HG03045 (cell line): Measurements from ENCODE around the gene MYL5.
"Not testable (repeated sequence)": the region's sequence is repeated elsewhere in the genome, so short reads cannot be mapped to it uniquely, and the experiment has no call there.

Experiments
- ATAC-seq: cut with Tn5 transposase; IDR thresholded peaks from one replicate; pipeline ENCODE4 v1.9.1; 2021; ENCODE audit warnings: mild to moderate bottlenecking, moderate library complexity; ENCODE audit not compliant: unreplicated experiment

MYL5 gene

DNA sequence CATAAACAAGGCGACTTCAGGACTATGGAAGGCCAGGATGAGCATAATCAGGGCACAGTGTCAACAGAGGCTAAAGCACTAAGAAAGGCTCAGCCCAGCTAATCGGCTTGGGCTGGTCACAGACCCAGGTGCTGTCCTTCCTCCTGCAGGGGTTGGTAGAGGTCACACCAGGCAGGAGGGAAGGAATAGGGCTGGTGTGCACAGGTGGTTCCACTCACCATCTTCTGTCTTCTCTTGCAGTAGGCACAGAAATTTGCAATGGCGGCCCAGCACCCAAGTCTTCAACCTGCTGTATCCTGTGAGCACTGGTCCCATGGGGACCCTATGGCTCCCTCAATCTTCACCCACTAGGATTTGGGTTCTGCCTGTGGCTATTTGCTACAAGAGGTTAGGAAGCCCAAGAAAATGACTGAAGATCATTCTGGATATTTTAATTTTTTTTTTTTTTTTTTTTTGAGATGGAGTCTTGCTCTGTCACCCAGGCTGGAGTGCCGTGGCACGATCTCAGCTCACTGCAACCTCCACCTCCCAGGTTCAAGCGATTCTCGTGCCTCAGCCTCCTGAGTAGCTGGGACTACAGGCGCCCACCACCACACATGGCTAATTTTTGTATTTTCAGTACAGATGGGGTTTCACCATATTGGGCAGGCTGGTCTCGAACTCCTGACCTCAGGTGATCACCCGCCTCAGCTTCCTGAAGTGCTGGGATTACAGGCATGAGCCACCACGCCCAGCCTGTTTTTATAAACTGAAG is 4.4 kb upstream of the MYL5 start:
- not testable (repeated sequence) for ATAC-seq

DNA sequence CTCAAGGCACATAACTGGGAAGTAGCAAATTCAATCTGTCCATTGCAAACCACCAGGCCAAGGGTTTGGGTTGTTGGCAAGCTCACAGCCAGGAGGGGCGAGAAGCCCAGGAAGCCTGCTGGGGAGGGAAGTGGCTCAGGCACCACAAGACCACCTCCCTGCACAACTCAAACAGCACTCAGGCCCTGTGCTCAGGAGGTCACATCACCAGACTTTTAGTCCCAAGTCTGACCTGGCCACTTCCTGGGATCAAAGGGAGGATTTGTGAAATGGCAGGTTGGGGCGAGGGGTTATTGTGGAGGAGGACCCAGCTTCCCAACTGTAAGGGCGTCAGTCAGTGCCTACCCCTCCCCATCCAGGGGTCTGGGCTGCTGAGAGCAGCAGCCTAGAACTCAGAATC is 2.6 kb upstream of the MYL5 start:
- no peak for ATAC-seq

DNA sequence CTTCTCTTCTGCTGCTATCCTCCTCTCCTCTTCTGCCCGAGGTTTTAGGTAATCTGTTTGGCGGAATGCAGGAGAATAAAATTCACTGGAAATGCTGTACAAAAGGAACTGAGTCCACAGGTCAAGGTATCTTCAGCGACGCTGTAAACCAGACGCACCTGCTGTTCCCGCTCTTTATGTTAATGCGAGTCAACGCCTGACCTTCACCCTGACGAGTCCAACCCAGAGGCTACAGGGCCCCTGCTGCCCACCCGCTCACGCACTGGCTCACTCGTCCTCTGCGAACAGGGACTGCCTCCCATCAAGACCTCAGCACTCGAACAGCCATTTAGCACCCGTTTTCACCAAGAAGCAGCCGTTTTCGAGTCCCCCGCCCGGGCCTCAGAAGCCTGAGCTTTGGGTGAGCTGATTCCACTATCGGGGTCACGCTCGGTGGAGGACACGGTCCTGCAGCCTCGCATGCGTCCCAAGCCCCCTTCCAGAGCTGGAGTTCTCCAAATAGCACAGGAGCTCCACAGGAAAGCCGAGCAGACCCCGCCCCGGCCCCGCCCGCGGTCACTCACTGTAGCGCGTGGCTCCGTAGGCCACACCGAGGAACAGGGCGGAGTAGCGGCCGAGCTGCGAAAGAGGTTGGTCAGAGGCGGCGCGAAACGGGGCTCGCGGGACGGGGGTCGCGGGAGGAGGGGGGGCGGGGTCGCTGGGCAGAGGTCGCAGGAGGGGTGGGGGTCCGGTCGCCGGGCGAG is 822 bp upstream of the MYL5 start:
- no peak for ATAC-seq

DNA sequence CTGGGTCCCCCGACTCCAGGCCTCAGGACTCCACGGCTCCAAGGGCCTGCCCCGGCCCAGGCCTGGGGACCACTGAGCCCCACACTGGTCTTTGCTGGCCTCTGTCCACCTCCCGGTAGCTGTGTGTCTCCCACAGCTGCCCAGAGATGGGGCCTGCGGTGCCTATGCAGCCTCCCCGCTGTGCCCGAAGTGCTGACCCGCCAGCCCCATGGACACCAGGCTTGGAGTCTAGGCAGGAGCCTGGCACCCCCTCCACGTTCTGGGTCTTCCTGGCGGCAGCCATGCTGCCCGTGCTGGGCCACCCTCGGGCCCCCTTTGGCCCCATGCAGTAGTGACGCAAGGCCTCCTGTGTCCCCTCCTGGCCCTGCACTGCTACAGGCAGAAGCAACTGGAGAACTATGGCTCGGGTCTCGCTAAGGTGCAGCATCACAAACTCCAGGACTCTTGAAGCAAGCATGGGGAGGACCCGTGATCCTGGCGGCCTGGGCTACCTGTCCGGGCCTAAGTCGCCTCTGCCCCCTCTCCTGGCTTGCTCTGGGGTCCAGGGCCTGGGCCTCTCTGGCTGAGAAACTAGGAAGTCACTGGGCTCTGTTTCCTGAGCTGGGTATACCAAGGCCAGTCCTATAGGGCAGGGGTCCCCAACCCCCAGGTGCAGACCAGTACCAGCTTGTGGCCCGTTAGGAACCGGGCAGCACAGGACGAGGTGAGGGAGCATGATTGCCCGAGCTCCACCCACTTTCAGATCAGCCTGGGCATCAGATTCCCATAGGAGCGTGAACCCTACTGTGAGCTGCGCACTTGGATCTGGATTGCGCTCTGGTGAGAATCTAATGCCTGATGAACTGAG is 917 bp downstream of the MYL5 start:
- ATAC-seq, result peak; percentile 9

DNA sequence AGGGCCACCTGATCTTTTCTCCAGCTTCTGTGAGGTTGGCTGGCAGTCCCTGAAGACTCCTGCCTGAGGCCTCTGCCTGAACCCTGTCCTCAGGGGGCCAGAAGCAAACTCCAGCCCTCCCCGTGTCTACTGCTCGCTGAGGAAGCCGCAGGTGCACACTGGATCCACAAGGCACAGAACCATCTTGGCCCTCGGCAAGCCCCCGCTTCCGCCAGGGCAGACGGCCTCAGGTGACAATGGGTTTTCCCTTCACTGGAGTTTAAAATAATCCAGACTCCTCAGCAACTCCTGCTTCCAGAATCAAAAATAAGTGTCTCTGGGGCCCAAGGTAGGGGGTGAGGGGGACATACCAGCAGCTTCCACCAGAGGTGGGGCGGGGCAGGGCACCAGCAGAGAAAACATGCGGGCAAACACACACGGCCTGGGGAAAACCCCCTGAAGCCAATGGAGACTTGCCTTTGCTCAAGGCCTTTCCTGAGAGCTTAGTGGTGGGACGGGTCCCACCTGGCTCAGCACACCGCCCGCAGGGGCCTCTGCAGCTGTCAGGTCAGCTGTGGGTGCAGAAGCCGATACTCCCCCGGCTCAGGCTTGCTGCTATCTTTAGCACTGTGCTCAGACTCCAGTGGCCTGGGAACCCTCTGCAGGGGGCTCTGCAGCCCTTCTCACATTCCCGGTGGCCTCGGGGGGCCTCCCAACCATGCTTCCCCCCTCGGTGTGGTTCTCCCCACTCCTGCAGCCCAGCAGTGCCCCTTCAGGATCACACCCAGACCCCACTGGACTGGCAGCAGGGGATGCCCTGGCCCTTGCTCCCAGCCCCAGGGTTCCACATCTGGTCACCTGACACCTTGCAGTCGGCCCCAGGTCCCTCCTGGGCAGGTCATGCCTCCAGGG is 1.9 kb downstream of the MYL5 start:
- peak; percentile 30 for ATAC-seq

DNA sequence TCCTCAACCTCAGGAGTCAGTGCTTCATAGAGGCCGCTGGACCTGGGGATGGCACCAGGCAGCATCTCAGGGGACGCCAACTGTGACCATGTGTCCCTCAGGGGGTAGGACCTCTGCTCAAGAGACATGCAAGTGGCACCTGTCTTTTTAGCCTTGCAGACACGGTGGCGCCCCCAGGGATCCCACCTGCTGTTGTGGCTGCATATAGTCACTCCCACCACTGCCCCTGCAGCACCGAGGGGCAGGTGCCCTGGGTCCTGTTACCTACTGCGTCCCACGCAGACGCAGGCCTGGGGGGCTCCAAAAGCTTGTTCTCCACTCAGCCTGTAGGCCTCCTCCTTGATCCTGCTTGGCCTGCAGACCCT is 2.5 kb downstream of the MYL5 start:
- no peak for ATAC-seq

- no peak for ATAC-seq
These were observed 3.3 kb downstream of the MYL5 start for GRCh38 chr4:677431-678293.

DNA sequence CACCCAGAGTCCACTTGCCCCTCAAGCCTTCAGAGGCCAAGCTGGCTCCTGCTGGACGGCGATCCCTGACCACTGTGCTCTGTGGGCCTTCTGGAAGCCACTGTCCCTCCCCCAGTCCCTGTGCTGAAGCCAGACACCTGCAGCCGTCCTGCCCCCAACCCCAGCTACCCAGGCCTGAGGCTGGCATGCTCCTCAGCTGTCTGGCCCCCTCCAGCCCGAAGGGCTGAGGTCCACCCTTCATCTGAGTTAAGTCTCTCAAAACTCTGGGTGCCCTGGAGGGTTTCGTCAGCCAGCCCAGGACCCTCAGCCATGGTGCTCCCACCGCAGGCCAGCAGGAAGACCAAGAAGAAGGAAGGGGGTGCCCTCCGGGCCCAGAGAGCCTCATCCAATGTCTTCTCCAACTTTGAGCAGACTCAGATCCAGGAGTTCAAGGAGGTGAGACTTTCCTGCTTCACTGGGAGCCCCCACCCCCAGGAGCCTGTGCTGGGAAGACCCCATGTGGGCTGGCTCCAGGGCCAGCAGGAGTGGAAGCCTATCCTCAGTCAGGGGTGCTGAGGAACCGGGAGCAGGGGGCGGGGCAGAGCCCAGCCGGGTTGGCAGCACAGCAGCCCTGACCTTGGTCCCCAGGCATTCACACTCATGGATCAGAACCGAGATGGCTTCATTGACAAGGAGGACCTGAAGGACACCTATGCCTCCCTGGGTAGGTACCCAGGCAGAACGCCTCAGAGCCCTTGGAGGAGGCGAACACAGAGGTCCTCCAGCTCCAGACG is 4.2 kb downstream of the MYL5 start:
- no peak for ATAC-seq

- ATAC-seq, result no peak
These were observed 4.8 kb downstream of the MYL5 start for GRCh38 chr4:679104-679481.

- no peak for ATAC-seq
These were observed 5.3 kb downstream of the MYL5 start for GRCh38 chr4:679629-680028.

- ATAC-seq, result no peak
These were observed 5.7 kb downstream of the MYL5 start for GRCh38 chr4:680091-680490.

DNA sequence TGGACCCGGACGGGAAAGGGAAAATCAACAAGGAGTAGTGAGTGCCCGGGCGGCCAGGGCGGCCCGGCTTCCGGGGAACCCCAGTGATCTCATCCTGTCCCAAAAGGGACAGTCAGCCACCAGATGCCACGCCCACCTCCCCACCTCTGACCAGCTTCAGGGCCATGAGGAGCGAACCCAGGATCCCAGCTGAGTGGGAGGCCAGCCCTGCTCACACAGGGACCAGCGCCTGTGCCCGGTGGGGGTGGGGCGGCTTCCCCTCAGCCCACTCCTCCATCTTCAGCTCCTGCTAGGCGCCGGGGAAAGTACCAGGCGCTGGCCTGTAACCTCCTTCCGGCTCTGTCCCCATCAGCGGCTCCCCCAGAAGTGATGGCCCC is 6.2 kb downstream of the MYL5 start:
- ATAC-seq, result no peak

DNA sequence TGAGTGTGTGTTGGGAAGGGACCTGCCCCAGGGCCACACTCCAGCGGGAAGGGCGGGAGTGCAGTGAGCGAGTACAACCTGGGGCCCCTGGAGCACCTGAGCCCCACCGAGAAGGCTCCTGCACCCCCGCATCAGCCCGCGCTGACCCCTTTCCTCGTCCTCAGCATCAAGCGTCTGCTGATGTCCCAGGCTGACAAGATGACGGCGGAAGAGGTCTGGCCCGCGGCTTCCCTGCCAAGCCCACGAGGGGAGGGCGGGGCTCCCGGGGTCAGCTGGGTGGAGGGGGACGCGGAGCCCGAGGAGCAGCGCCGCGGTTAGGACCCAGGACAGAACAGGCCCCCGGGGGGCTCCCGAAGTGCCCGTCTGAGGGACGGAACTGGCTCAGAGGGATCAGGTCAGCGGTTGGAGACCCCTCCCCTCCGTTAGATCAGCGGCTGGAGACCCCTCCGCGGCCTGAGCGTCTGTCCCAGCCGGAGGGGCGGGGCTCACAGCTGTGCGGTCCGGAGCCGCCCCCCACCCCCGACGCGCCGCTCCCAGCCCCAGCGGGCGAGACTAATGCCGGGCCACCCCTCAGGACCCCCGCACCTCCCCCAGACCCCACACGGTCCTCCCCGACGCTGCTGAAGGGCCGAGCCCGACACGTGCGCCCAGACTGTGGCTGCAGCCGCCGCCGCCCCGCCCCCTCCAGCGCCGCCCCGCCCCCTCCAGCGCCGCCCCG is 6.7 kb downstream of the MYL5 start:
- no peak for ATAC-seq

DNA sequence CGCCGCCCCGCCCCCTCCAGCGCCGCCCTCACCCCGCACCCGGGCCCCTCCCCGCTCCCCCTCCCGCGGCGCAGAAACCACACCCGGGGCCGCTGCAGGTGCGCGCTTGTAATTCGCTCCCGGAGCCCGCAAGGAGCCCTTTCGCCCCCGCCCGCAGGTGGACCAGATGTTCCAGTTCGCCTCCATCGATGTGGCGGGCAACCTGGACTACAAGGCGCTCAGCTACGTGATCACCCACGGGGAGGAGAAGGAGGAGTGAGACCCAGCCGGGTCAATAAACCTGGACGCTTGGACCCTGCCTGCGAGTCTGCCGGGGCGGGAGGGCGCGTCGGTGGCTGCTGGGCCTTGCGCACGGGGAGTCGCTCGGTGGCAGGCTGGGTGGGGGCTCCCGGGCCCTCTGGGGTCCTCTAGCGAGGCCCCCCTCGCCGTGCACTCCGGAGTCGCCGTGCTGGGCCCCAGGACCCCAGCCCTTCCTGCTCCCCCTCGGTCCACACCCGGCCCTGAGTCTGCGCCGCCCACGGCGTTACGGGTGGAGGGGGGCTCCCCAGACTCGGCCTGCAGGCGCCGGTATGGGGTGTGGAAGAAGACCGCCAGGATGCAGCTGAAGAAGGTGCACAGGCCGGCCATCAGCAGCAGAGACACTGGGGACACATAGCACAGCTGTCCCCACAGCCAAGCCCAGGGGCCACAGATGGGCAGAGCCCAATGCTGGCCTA is 7.6 kb downstream of the MYL5 start:
- no peak for ATAC-seq

- no peak for ATAC-seq
These were observed 8.3 kb downstream of the MYL5 start for GRCh38 chr4:682490-683172.

GRCh38 chr4:683247-683897 is 9.0 kb downstream of the MYL5 start:
- no peak for ATAC-seq
